K562 (cell line): ENCODE measurements around the gene PQBP1. TPM values are rescaled to one million over a fixed set of nuclear protein-coding genes. Genes with fewer than 3 reads are reported as not detected.

Experiments
- GABPA ChIP-seq: fragments of 200-800 bp; sonication (Bioruptor generic); conservative IDR thresholded peaks from 2 replicates; pipeline ENCODE4 v1.6.1; 2016; ENCODE audit warnings: low read depth, missing genetic modification characterization, missing compliant biosample characterization
- GATAD2A ChIP-seq: fragments of 450-650 bp; IDR thresholded peaks from 2 replicates; pipeline ENCODE4 v1.6.1; 2017
- GMEB1 ChIP-seq: fragments of 250-450 bp; sonication (Bioruptor Pico); IDR thresholded peaks from 2 replicates; pipeline ENCODE4 v1.4.0; 2020; ENCODE audit warnings: mild to moderate bottlenecking
- HDAC8 ChIP-seq: fragments of 450-650 bp; IDR thresholded peaks from 2 replicates; pipeline ENCODE4 v1.6.1; 2016; ENCODE audit warnings: mild to moderate bottlenecking, missing genetic modification characterization, moderate library complexity, missing compliant biosample characterization
- IRF9 ChIP-seq: fragments of 450-650 bp; IDR thresholded peaks from 2 replicates; pipeline ENCODE4 v1.6.1; 2016; ENCODE audit warnings: missing biosample characterization, missing genetic modification characterization
- PKNOX1 ChIP-seq: fragments of 450-650 bp; IDR thresholded peaks from 2 replicates; pipeline ENCODE4 v1.6.1; 2016
- PRMT5 ChIP-seq: sonication (generic); formaldehyde crosslinking; IDR thresholded peaks from 2 replicates; pipeline ENCODE4 v1.5.0; 2020; ENCODE audit warnings: missing genetic modification reagents
- PRPF4 ChIP-seq: fragments of 200-400 bp; formaldehyde crosslinking; IDR thresholded peaks from one replicate; pipeline ENCODE4 v1.6.1; 2017; ENCODE audit warnings: low read length, low read depth, mild to moderate bottlenecking; ENCODE audit not compliant: insufficient read depth, poor library complexity, severe bottlenecking
- RB1 ChIP-seq: fragments of 450-650 bp; IDR thresholded peaks from 2 replicates; pipeline ENCODE4 v1.6.1; 2017; ENCODE audit warnings: low read depth, mild to moderate bottlenecking
- RFX7 ChIP-seq: fragments of 250-450 bp; sonication (Bioruptor Pico); IDR thresholded peaks from 2 replicates; pipeline ENCODE4 v1.5.1; 2021; ENCODE audit warnings: mild to moderate bottlenecking
- SFPQ ChIP-seq: fragments of 200-400 bp; formaldehyde crosslinking; IDR thresholded peaks from 2 replicates; pipeline ENCODE4 v1.6.1; 2017; ENCODE audit warnings: mild to moderate bottlenecking, low read depth, low read length, moderate library complexity
- SMARCB1 ChIP-seq: IDR thresholded peaks from 2 replicates; pipeline ENCODE4 v1.6.1; 2011; ENCODE audit warnings: improper control_type of control experiment, low read depth; ENCODE audit not compliant: insufficient read length
- TEAD2 ChIP-seq: fragments of 450-650 bp; IDR thresholded peaks from 2 replicates; pipeline ENCODE4 v1.6.1; 2016; ENCODE audit warnings: missing genetic modification characterization, control low read depth, missing compliant biosample characterization
- ZBTB8A ChIP-seq: fragments of 450-650 bp; IDR thresholded peaks from 2 replicates; pipeline ENCODE4 v1.6.1; 2018; ENCODE audit warnings: mild to moderate bottlenecking, moderate library complexity; ENCODE audit not compliant: partially characterized antibody
- ZNF239 ChIP-seq: fragments of 250-450 bp; sonication (Bioruptor Pico); IDR thresholded peaks from 2 replicates; pipeline ENCODE4 v1.4.0; 2020; ENCODE audit warnings: mild to moderate bottlenecking
- ZNF586 ChIP-seq: fragments of 450-650 bp; formaldehyde crosslinking; conservative IDR thresholded peaks from 2 replicates; pipeline ENCODE4 v1.4.0; 2020; ENCODE audit warnings: mild to moderate bottlenecking, moderate library complexity
- polyA plus RNA-seq, 8 experiments: library from polyadenylated mRNA; depleted of rRNA in 4 of 8; stranded (reverse) in 5 of 8; unstranded in 3 of 8; fragments of >200 nt; fragmentation: Nextera tagmentation in 2 of 8; fragmentation: Illumina TruSeq in 1 of 8; extraction: Ambion mirVana in 2 of 8; extraction: Trizol in 1 of 8; gene quantifications; 2 replicates each; pipeline versions ENCODE4 v1.2.1 to v1.2.3, GENCODE V29; 2011 to 2014; ENCODE audit warnings: inconsistent platforms in 1 of 8, missing spikeins in 1 of 8
- total RNA-seq, 7 experiments: library from RNA; depleted of rRNA in 6 of 7; stranded (reverse); fragments of >200 nt in 6 of 7; fragmentation: Illumina TruSeq in 2 of 7; extraction: Trizol in 2 of 7; gene quantifications; 2 replicates each; pipeline versions ENCODE4 v1.2.1 to v1.2.3, GENCODE V29; 2011 to 2021; ENCODE audit warnings: low replicate concordance in 1 of 7

The PQBP1 gene
- total and polyA plus RNA-seq, 9 of the 15 experiments (the other 6 are each of a cell fraction or from before 2014, with no cell fraction given): 41.3 to 262 (median 112) TPM

GRCh38 chrX:48940404-48940955 lies 42.8 kb downstream of the PQBP1 start (continued):
- TF ChIP-seq PKNOX1 (no peak; the same call in 1 of the 2 replicates), ZNF586 (CRISPR knock-in tag) (no peak), RB1 (peak; percentile 26; the same call in 1 of the 2 replicates), IRF9 (tag) (no peak), ZBTB8A (no peak), ZNF239 (CRISPR knock-in tag) (peak; percentile 35), GATAD2A (0 out of 2 replicates have a peak, but pooled peaks have one; percentile 38), GABPA (tag) (no peak), SFPQ (no peak), RFX7 (no peak), HDAC8 (tag) (no peak), SMARCB1 (no peak), TEAD2 (tag) (no peak), PRPF4 (no peak), PRMT5 (CRISPR knock-in tag) (no peak), GMEB1 (no peak)
